ENCODE data around the gene RNPS1.

Gene RNPS1

DNA sequence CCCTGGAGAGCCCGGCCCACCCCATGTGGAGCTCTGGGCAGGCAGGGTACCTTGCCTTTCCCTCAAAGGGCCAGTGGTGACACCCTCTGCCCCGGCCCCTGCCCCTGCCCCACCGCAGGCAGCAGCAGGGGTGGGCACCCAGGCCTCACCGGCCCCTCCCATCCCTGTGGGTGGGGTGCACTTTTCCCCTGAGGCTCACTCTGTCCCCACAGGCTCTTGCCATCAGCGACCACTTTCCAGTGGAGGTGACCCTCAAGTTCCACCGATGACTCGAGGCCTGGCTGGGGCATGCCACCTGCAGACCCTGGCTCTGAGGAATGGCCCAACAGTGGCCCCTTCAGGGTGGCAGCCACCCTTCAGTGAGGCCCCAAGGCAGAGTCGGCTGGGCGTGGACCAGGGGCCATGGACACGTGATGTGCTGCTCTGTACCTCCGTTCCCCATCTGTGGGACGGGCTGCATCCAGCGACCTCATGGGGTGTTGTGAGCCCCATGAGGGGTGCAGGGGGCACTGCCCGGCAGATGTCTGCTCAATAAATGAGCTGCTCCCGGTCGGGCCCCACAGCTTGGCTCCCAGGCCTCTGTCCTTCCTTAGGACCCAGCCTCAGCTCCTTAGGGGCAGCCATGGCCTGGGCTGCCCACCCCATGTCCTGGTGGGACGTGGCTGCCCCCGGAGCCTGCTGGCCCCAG lies 29.6 kb downstream of the RNPS1 start:
- no peak for DNase-seq (ENCODE audit: low read depth, low spot score)
- H3K4me3 ChIP-seq (ENCODE audit: low read length), result no peak overlapping the region

DNA sequence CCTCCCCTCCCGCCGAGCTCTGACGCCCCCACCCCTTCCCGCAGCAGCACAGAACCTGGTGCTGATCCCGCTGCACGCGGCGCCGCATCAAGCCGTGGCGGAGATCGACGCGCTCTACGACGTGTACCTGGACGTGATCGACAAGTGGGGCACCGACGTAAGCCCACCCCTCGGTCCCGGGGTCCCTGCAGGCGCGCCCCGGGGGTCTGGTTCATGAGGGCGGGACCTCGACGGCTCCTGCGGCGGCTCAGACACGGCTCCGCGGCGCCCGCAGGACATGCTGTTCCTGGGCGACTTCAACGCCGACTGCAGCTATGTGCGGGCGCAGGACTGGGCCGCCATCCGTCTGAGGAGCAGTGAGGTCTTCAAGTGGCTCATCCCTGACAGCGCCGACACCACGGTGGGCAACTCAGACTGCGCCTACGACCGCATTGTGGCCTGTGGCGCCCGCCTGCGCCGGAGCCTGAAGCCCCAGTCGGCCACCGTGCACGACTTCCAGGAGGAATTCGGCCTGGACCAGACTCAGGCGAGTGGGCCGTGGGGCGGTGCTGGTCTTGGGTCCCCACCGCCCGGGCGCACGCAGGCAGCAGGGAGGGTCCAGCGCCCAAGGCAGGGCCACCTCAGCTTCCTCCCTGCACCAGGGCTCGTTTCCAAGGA lies 30.3 kb downstream of the RNPS1 start:
- H3K4me3 ChIP-seq (ENCODE audit: low read length), result no peak overlapping the region
- DNase-seq (ENCODE audit: low read depth, low spot score), result no peak

DNA sequence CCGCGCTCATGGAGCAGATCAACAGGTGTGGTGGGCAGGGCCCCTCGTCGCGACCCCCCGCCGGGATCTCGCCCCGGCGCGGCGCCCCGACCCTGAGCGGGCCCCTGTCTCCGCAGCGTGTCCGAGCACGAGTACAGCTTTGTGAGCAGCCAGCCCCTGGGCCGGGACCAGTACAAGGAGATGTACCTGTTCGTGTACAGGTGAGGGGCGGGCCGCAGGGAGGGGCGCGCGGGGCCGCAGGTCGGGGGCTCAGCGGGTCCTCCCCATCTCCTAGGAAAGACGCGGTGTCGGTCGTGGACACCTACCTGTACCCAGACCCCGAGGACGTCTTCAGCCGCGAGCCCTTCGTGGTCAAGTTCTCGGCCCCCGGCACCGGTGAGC lies 30.8 kb downstream of the RNPS1 start:
- H3K4me3 ChIP-seq (ENCODE audit: low read length), result no peak overlapping the region
- no peak for DNase-seq (ENCODE audit: low read depth, low spot score)

DNA sequence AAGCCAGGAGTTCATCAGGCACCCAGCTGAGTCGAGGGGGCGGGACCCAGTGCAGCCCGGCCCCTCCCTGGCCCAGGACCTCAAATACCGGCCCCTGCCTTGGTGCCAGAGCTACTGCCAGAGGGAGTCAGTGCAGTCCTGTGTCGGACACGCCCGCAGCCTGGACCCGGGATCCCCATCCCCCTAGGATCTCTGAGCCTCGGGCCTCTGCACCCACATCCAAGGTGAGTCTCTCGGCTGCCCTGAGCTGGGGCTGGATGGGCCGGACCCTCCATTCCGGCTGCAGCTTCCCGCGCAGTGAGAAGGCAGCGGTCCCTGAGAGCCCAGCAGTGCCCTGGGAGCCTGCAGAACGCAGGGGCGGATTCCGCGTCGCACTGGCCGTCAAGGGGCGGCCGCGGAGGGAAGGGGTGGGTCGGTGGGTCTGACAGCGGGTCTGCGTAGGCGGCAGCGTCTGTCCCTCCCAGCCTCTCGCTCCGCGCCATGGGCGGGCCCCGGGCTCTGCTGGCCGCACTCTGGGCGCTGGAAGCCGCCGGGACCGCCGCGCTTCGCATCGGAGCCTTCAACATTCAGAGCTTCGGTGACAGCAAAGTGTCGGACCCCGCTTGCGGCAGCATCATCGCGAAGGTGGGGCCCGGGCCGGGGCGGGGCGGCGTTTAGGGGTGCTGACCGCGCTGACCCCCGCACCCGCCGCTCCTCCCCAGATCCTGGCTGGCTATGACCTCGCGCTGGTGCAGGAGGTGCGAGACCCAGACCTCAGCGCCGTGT lies 31.4 kb downstream of the RNPS1 start, which contains the start of gene DNASE1L2:
Gene DNASE1L2 (plus strand): TSS at position 108 of the 765 bp plus-strand sequence. CDS start 373 bp downstream, at position 481.
- DNase-seq (ENCODE audit: low read depth, low spot score), result no peak
- no peak within 1 kb of the TSS for H3K4me3 ChIP-seq (ENCODE audit: low read length)

DNA sequence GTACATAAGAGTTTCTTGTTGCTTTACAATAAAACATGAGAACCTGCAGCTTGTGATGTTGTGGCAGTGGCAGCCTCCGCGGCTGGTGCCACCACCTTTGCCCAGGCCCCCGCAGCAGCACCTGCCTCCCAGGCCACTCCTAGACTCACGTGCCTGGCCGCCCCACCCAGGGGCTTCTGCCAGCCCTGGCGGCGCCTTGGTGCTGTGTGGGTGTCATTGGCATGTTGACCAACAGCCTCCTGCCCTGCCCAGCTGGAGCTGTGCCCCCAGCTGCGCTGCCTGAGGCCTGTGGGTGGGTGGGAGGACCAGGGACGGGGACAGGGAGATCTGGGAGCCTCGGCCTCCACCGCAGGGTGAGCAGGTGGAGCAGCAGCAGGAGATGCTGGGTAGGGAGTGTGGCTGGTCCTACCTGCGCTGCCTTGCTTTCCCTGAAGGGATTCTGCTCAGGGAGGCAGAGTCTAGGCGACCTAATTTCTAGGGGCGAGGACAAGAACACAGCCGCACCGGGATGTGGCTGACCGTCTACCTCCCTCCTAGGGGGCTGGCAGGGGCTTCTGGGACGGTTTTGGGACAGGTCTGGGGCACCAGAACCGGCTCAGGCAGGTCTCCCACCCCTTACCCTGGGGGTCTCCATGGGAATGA lies 32.1 kb downstream of the RNPS1 start:
- DNase-seq (ENCODE audit: low read depth, low spot score), result no peak
- no peak overlapping the region for H3K4me3 ChIP-seq (ENCODE audit: low read length)

DNA sequence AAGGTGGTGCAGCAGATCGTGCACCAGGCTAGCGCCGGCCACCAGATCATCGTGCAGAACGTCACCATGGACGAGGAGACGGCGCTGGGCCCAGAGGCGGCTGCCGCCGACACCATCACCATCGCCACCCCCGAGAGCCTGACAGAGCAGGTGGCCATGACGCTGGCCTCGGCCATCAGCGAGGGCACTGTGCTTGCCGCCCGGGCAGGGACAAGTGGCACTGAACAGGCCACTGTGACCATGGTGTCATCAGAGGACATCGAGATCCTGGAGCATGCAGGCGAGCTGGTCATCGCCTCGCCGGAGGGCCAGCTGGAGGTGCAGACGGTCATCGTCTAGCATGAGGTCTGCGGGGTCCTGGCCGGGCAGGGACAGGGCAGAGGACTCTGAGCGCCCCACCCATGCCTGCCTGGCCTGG lies 32.7 kb downstream of the RNPS1 start:
- no peak overlapping the region for H3K4me3 ChIP-seq (ENCODE audit: low read length)
- no peak for DNase-seq (ENCODE audit: low read depth, low spot score)

DNA sequence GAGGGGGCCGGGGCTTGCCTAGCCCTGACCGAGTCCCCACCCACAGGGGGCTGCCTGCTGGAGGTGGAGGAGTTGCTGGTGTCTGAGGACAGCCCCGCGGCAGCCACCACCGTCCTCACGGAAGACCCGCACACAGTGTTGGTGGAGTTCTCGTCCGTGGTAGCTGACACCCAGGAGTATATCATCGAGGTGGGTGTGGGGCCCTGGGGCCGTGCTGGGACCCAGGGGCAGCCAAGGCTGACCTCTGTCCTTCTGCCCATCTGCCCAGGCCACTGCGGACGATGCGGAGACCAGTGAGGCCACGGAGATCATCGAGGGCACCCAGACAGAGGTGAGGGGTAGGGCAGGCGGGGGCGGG lies 33.1 kb downstream of the RNPS1 start:
- H3K4me3 ChIP-seq (ENCODE audit: low read length), result no peak overlapping the region

DNA sequence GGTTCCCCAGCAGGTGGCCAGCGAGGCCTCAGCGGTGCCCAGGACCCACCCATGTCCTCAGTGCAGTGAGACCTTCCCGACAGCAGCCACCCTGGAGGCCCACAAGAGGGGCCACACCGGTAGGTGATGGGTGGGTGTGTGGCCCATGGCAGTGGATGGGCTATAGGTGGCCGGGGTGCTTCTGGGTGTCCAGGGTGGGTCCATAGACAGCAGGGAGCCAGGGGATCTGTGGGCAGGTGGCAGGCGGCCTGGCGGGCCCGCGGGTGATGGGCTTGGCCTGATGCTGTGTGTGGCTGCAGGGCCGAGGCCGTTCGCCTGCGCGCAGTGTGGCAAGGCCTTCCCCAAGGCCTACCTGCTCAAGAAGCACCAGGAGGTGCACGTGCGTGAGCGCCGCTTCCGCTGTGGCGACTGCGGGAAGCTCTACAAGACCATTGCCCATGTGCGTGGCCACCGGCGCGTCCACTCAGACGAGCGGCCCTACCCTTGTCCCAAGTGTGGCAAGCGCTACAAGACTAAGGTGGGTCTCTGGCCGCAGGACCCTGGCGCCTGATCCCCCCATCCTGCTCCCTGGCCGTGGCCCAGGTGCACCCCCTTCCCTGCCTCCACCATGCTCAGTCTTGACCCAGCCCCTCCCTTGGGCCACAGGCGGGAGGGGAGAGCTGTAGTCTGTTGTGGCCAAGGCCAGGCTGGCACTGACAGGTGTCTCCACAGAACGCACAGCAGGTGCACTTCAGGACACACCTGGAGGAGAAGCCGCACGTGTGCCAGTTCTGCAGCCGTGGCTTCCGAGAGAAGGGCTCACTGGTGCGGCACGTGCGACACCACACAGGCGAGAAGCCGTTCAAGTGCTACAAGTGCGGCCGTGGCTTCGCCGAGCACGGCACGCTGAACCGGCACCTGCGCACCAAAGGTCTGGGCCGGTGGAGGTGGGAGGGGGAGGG lies 33.8 kb downstream of the RNPS1 start:
- DNase-seq (ENCODE audit: low read depth, low spot score), result no peak
- no peak overlapping the region for H3K4me3 ChIP-seq (ENCODE audit: low read length)

More for the DNA sequence above, 33.1 kb downstream of the RNPS1 start:
- no peak for DNase-seq (ENCODE audit: low read depth, low spot score)

DNA sequence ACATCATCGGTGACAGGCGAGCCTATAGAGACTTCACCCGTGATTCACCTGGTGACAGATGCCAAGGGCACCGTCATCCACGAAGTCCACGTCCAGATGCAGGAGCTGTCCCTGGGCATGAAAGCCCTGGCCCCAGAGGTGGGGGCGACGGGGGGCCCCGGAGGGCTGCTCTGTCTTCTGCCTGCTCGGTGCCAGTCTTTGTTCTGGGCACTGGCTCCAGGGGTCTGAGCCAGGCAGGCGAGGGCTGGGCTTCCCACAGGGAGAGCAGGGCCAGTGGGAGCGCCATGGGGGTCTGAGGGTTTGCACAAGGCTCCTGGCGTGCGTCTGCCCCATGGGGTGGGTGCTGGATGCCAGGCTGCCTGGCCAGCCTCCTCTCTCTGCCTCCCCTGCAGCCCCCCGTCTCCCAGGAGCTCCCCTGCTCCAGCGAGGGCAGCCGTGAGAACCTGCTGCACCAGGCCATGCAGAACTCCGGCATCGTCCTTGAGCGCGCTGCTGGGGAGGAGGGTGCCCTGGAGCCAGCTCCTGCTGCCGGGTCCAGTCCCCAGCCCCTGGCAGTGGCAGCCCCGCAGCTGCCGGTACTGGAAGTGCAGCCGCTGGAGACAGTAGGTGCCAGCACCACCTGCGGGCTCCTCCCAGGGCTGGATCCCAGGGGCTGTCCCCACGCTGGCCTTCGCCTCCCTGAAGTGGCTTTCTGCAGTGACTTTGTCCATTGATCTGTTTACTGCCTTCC lies 34.7 kb downstream of the RNPS1 start:
- no peak overlapping the region for H3K4me3 ChIP-seq (ENCODE audit: low read length)
- DNase-seq (ENCODE audit: low read depth, low spot score), result no peak

DNA sequence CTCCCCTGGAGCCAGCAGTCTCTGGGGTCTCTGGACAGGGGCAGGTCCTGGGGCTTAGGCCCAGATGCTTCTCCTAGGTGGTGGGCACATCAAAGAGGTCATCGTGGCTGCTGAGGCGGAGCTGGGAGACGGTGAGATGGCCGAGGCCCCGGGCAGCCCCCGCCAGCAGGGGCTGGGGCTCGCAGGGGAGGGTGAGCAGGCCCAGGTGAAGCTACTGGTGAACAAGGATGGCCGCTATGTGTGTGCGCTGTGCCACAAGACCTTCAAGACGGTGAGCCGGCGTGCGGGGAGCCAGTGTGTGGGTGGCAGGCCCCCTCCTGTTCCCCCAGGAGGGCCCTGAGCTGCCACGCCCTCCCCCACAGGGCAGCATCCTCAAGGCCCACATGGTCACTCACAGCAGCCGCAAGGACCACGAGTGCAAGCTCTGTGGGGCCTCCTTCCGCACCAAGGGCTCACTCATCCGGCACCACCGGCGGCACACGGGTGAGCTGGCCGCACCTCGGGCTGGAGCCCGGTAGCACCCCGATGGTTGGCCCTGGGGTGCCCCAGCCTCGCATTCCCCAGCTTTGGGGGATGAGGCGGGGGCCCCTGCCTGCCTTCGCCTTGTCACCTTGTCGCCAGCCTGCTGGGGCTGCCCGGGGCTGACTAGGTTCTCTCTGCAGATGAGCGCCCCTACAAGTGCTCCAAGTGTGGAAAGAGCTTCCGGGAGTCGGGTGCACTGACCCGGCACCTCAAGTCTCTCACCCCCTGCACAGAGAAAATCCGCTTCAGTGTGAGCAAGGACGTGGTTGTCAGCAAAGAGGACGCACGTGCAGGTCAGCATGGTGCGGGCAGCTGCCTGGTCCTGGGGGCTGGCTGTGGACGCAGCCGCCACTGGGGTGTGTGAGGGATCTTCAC lies 35.6 kb downstream of the RNPS1 start:
- DNase-seq (ENCODE audit: low read depth, low spot score), result no peak
- H3K4me3 ChIP-seq (ENCODE audit: low read length), result no peak overlapping the region

DNA sequence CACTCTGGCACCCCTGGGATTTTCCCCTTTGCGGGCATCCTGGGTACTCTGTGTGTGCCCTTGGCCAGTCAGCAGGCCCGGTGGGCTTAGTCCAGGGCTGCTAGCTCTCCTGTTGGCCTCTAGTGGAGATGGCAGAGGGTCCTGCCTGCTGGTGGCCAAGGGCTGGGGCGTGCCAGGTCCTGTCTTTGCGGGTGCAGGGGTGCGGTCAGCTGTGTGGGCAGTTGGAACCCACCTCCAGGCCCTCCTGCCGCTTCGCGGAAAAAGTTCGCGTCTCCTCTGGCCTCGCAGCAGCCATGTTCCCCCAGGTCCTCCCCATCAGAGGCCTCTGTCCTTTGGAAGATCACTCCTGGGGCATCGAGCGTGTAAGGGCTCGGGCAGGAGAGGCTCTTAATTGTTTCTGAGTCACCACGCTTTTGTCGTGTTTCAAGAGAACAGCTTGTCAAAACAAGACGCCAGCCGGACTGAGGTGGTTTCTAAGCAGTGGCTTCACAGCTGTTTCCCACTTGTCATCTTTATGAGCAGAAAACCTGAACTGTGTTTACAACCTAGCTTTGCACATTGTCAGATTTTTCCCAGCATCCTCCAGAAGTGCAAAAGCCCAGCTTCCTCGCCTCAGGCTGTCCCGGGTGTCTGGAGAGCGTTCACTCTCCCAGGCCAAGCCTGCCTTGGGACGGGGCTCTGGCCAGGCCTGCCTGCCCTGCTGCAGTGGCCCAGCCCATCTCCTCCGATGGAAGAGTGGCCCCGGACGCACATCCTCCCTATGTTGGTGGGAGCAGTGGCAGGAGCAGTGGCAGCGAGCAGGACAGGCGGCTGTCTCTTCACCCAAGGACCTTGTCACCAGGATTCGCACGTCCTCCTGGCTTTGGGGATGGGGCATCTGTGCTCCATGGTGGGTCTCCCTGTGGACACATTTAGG lies 36.7 kb downstream of the RNPS1 start:
- no peak for DNase-seq (ENCODE audit: low read depth, low spot score)
- H3K4me3 ChIP-seq (ENCODE audit: low read length), result no peak overlapping the region

DNA sequence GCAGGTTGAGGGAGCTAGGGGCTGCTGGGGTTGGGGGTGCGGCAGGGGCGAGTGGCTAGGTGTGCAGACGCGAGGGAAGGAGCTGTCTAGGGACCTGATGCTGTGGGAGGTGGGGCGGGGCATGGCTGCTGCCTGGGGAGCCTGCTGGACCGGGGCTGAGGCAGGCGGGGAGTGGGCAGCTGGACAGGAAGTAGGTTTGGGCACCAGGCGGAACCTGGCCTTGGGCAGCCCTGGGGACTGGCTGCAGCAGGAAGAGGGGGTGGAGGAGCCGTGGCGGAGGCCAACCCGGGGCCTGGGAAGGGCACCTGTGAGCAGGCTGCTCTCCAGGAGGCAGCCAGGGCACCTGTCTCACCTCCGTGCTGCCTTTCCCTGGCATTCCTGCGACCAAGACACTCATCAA lies 37.5 kb downstream of the RNPS1 start:
- no peak overlapping the region for H3K4me3 ChIP-seq (ENCODE audit: low read length)
- DNase-seq (ENCODE audit: low read depth, low spot score), result no peak

DNA sequence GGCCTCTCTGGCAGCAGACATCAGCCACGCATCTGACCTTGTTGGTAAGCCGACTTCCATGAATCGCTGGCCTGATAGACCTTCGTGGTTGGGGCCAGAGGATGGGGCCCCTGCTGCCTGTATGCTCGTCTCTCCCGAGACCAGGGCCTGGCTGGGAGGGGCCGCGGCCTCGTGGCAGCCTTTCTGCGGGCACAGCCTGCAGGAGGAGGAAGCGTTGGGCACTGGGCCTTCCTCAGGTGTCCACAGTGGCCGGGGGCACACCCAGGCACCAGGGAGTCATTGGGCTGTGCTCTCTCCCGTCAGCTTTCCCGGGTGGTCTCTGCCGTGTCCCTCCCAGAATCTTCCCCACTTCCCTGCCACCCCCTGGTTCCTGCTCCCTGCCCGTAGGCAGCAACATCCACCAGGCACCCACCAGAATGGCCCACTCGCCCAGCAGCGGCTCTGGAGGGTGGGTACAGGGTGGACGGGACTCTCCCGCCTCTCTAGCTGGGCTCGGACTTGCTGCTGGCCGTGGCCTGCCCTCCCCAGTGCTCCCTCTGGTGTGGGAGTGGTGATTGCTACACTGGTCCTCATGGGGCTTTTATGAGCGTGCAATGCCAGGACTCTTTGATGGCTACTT lies 38.2 kb downstream of the RNPS1 start:
- DNase-seq (ENCODE audit: low read depth, low spot score), result no peak
- no peak overlapping the region for H3K4me3 ChIP-seq (ENCODE audit: low read length)

DNA sequence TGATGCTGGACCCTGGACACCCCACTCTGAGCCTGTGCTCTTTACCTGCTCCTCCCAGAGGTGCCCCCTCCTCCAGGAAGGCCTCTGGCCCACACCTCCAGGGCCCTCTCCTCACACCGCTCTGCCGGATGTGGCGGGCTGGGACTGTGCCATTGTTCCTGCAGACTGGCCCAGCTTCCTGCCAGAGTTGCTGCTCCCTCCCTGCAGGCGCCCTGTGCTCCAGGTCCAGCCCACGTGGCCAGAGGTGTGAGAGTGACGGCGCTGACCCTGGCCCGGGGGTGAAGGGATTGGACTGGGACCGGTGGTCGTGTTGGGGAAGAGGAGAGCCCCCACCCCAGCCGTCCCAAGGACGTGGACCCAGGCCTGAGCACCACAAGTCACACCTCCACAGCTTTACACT lies 38.8 kb downstream of the RNPS1 start:
- DNase-seq (ENCODE audit: low read depth, low spot score), result no peak
- H3K4me3 ChIP-seq (ENCODE audit: low read length), result no peak overlapping the region

DNA sequence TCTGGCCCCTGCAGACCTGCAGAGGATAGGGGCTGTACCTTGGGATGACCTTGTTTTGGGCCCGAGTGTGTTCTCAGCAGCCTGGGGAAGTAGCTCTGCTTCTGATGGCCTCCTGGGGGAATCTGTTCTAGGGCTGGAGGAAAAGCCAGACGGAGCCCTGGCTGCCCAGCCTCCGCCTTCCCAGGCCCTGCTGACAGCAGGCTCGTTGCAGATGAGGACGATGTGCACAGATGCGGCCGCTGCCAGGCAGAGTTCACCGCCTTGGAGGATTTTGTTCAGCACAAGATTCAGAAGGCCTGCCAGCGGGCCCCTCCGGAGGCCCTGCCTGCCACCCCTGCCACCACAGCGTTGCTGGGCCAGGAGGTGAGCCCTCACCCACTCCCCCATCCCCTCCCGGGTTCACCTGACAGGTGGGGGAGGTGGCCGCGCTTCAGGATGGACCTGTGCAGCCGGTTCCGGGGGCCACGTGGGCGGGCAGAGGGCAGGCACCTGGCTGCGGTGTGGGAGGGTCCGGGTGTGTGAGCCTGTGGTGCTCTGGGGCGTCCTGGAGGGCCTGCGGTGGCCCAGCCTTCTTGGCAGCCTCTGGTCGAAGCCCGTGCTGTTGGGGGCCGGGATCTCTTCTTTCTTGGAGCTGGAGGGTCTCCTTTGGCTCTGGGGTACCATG lies 39.6 kb downstream of the RNPS1 start:
- DNase-seq (ENCODE audit: low read depth, low spot score), result no peak
- H3K4me3 ChIP-seq (ENCODE audit: low read length), result no peak overlapping the region

Measured in Jurkat, Clone E6-1 (cell line).